Frontal cortex (tissue), 4 donors: ENCODE data around the gene JPH3. TPM values are rescaled to one million over a fixed set of nuclear protein-coding genes. Genes with fewer than 3 reads are reported as not detected.
A peak's percentile ranks its signal among the peaks of the same experiment; 100 is the strongest.
"Not testable (repeated sequence)": the region's sequence is repeated elsewhere in the genome, so short reads cannot be mapped to it uniquely, and the experiment has no call there.

Experiments
- DNase-seq, 2 donors: peaks; one replicate each; pipeline ENCODE4 v3.0.0; 2012; ENCODE audit warnings: low spot score in 2 of 2
- FAIRE-seq: peaks from 2 replicates; lab custom pipeline; 2012; peaks lifted over from hg19 to GRCh38; lab: Jason Lieb, UNC
- total RNA-seq: library from RNA; depleted of rRNA; stranded (reverse); fragments of >200 nt; gene quantifications from one replicate; pipeline ENCODE4 v1.2.3, GENCODE V29; 2014
- donor health status: control.
- donor health status: control.
- donor health status: control.

The JPH3 gene
- total RNA-seq, 1 donor from 2014 or later: 48.1 TPM

GRCh38 chr16:87671715-87672270 lies 69.5 kb downstream of the JPH3 start:
- no peak for DNase-seq
- no peak for FAIRE-seq

- DNase-seq (no peak), FAIRE-seq (no peak)
Measured at GRCh38 chr16:87674419-87674818, 72.1 kb downstream of the JPH3 start.

GRCh38 chr16:87675111-87675719 lies 72.9 kb downstream of the JPH3 start:
- DNase-seq (no peak), FAIRE-seq (no peak)

GRCh38 chr16:87677830-87678229 lies 75.5 kb downstream of the JPH3 start:
- DNase-seq (no peak), FAIRE-seq (no peak)

GRCh38 chr16:87678618-87679017 lies 76.3 kb downstream of the JPH3 start:
- FAIRE-seq (no peak), DNase-seq (no peak)

GRCh38 chr16:87679593-87680271 lies 77.4 kb downstream of the JPH3 start:
- FAIRE-seq (no peak), DNase-seq (peak in 1 of 2 donors; percentile 17)

- FAIRE-seq (no peak), DNase-seq (no peak)
Measured at GRCh38 chr16:87680272-87680644, 78.0 kb downstream of the JPH3 start.

GRCh38 chr16:87681051-87681602 lies 78.8 kb downstream of the JPH3 start:
- FAIRE-seq, DNase-seq: not testable (repeated sequence)

- DNase-seq: peak in 1 of 2 donors; percentile 24
- no peak for FAIRE-seq
Measured at GRCh38 chr16:87681981-87682570, 79.8 kb downstream of the JPH3 start.

GRCh38 chr16:87682852-87683399 lies 80.6 kb downstream of the JPH3 start:
- DNase-seq (peak in 1 of 2 donors; percentile 16), FAIRE-seq (no peak)

- DNase-seq: peak in 1 of 2 donors; percentile 35
- FAIRE-seq: no peak
Measured at GRCh38 chr16:87684106-87684677, 81.9 kb downstream of the JPH3 start.

GRCh38 chr16:87684711-87685404 lies 82.5 kb downstream of the JPH3 start:
- FAIRE-seq (no peak), DNase-seq (no peak)

GRCh38 chr16:87685405-87685755 lies 83.1 kb downstream of the JPH3 start:
- peak in 1 of 2 donors; percentile 17 for DNase-seq
- no peak for FAIRE-seq

GRCh38 chr16:87685766-87686165 lies 83.5 kb downstream of the JPH3 start:
- no peak for FAIRE-seq
- DNase-seq: peak in 1 of 2 donors; percentile 13

GRCh38 chr16:87686697-87687096 lies 84.4 kb downstream of the JPH3 start:
- FAIRE-seq: no peak
- peak in 1 of 2 donors; percentile 32 for DNase-seq

GRCh38 chr16:87687126-87687910 lies 85.0 kb downstream of the JPH3 start:
- no peak for FAIRE-seq

GRCh38 chr16:87687998-87688529 lies 85.8 kb downstream of the JPH3 start:
- DNase-seq: peak in 1 of 2 donors; percentile 21
- FAIRE-seq: no peak

More at GRCh38 chr16:87687126-87687910, 85.0 kb downstream of the JPH3 start:
- DNase-seq: peak in 1 of 2 donors; percentile 45
